GM19043 (cell line): ENCODE measurements around the gene CAPN12.

Experiments
- ATAC-seq: cut with Tn5 transposase; IDR thresholded peaks from one replicate; pipeline ENCODE4 v1.9.1; 2021; ENCODE audit warnings: low read depth; ENCODE audit not compliant: unreplicated experiment

CAPN12 gene

GRCh38 chr19:38683393-38684077, 60.7 kb downstream of the CAPN12 start:
- ATAC-seq, result no peak

GRCh38 chr19:38682872-38683392, 61.3 kb downstream of the CAPN12 start:
- no peak for ATAC-seq

GRCh38 chr19:38682195-38682867, 61.9 kb downstream of the CAPN12 start:
- no peak for ATAC-seq
